Right lobe of liver (tissue), 6 donors: ENCODE results near the gene COPS7A. TPM values are rescaled to one million over a fixed set of nuclear protein-coding genes. Genes with fewer than 3 reads are reported as not detected.

Experiments
- ATAC-seq, 4 donors: fragments of 200-7000 bp; cut with Tn5 transposase; one replicate each; pipeline ENCODE4 v1.9.1; 2020; ENCODE audit warnings: mild to moderate bottlenecking in 4 of 4, moderate library complexity in 4 of 4
- DNase-seq, 3 donors: peaks; one replicate each; pipeline ENCODE4 v3.0.0-alpha.2; 2020
- H3K27ac ChIP-seq, 3 donors: fragments of 200-600 bp; one replicate each; pipeline ENCODE4 v1.8.0; 2022
- H3K27me3 ChIP-seq, 2 donors: fragments of 200-600 bp; one replicate each; pipeline ENCODE4 v1.8.0; 2022
- H3K36me3 ChIP-seq, 4 donors: fragments of 200-600 bp; sonication (generic) in 1 of 4; one replicate each; pipeline versions ENCODE4 v1.5.1 to v1.8.0; 2017 to 2022; ENCODE audit warnings: control low read depth in 1 of 4
- H3K4me1 ChIP-seq, 4 donors: fragments of 200-600 bp; sonication (generic) in 1 of 4; one replicate each; pipeline versions ENCODE4 v1.5.1 to v1.8.0; 2017 to 2022; ENCODE audit warnings: control low read depth in 1 of 4
- H3K4me3 ChIP-seq, 3 donors: fragments of 200-600 bp; one replicate each; pipeline ENCODE4 v1.8.0; 2022
- H3K9me3 ChIP-seq, 4 donors: fragments of 200-600 bp; sonication (generic) in 1 of 4; one replicate each; pipeline versions ENCODE4 v1.5.1 to v1.8.0; 2017 to 2022; ENCODE audit warnings: control low read depth in 1 of 4
- POLR2A ChIP-seq: fragments of 450-650 bp; IDR thresholded peaks from one replicate; pipeline ENCODE4 v1.6.1; 2017; ENCODE audit warnings: antibody characterized with exemption, mild to moderate bottlenecking
- WGBS: methylation state at CpG from one replicate; pipeline ENCODE4 v1.1.6; 2018; ENCODE audit warnings: low coverage, low lambda C conversion rate; ENCODE audit not compliant: insufficient coverage; ENCODE audit errors: missing lambda C conversion rate; 5-methylcytosine and 5-hydroxymethylcytosine counted together
- intact Hi-C, 2 donors: fragments of 100-400 bp; cut with DNase I; formaldehyde crosslinking; loops; one replicate each; pipeline versions ENCODE4 v1.11.2 to v1.14.1; 2022
- total RNA-seq, 6 experiments: library from RNA; depleted of rRNA in 2 of 6; stranded (reverse); fragments of >200 nt in 2 of 6; fragmentation: NEBNext Ultra II Directional in 3 of 6; extraction: Animal tissue kit (Norgen Biotek cat#: 25700) in 3 of 6; gene quantifications; one replicate each; pipeline versions ENCODE4 v1.1.0 to v1.2.4, GENCODE V29; 2016 to 2023
- TF ChIP-seq, protein P1 (sequence below), 4 donors: fragments of 200-600 bp in 3 of 4; fragments of 450-650 bp in 1 of 4; IDR thresholded peaks; one replicate each; pipeline versions ENCODE4 v1.5.1 to v1.8.0; 2016 to 2022; ENCODE audit warnings: antibody characterized with exemption in 4 of 4, mild to moderate bottlenecking in 2 of 4
- donor health status: DM: no; HTN: yes; CAD: no.
- donor health status: DM: no; HTN: no; CAD: no.
- donor health status: DM: no; HTN: no; CAD: no.
- donor health status: DM: no; HTN: yes; CAD: no.
- donor health status: DM: no; HTN: yes; CAD: no.

COPS7A gene
- total RNA-seq, 6 experiments from 2014 or later, result 26.7 to 49.5 (median 30.6) TPM

DNA sequence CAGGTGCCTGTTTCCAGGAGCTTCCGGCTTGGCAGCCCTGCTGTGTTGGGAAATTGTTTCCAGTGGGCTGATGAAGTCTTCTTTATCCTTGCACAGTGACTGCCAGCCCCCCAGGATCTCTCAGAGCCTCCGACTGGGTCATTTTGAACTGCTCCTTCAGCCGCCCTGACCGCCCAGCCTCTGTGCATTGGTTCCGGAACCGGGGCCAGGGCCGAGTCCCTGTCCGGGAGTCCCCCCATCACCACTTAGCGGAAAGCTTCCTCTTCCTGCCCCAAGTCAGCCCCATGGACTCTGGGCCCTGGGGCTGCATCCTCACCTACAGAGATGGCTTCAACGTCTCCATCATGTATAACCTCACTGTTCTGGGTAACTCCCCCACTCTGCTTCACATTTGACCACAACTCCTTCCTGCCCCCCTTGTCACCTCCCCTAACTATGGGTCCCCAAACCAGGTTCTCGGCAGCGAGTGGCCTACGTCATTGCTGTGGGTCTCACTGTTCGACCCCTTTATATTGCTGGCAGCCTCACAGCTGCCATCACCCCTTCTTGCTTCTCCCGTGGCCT is 50.7 kb downstream of the COPS7A start:
- Histone ChIP-seq H3K4me3 (no peak overlapping the region), H3K36me3 (peaks cover 0 to 12% (median 3%) of the 10 kb centered on the region in 4 donors), H3K9me3 (no peaks in the 10 kb centered on the region), H3K4me1 (peaks cover 0 to 78% (median 23%) of the 10 kb centered on the region in 4 donors), H3K27ac (no peak overlapping the region), H3K27me3 (no peaks in the 10 kb centered on the region)
- DNase-seq (peak in 1 of 3 donors; percentile 56), ATAC-seq (no peak)
- TF ChIP-seq POLR2A, result no peak
- TF ChIP-seq, protein P1, sequence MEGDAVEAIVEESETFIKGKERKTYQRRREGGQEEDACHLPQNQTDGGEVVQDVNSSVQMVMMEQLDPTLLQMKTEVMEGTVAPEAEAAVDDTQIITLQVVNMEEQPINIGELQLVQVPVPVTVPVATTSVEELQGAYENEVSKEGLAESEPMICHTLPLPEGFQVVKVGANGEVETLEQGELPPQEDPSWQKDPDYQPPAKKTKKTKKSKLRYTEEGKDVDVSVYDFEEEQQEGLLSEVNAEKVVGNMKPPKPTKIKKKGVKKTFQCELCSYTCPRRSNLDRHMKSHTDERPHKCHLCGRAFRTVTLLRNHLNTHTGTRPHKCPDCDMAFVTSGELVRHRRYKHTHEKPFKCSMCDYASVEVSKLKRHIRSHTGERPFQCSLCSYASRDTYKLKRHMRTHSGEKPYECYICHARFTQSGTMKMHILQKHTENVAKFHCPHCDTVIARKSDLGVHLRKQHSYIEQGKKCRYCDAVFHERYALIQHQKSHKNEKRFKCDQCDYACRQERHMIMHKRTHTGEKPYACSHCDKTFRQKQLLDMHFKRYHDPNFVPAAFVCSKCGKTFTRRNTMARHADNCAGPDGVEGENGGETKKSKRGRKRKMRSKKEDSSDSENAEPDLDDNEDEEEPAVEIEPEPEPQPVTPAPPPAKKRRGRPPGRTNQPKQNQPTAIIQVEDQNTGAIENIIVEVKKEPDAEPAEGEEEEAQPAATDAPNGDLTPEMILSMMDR (IDR thresholded peaks at IDR 0.05), result no peak
- 90% methylated on average over 13 of the region's 15 CpGs for WGBS
- intact Hi-C loops, result no loop called here

GRCh38 chr12:6775185-6776174 is 51.6 kb downstream of the COPS7A start:
- TF ChIP-seq, protein P1 (IDR thresholded peaks at IDR 0.05), result no peak
- no peak for TF ChIP-seq POLR2A
- H3K4me3 ChIP-seq, result no peak overlapping the region
- 34% methylated on average over 13 of the region's 16 CpGs for WGBS
- peaks cover 0 to 4% (median 0%) of the 10 kb centered on the region in 4 donors for H3K36me3 ChIP-seq
- no peaks in the 10 kb centered on the region for H3K27me3 ChIP-seq
- peak; percentile 3 to 25 (median 20) for ATAC-seq
- no peaks in the 10 kb centered on the region for H3K9me3 ChIP-seq
- peak overlapping the region in 2 of 3 donors; percentile 52 to 69 for H3K27ac ChIP-seq
- intact Hi-C loops, result no loop called here
- H3K4me1 ChIP-seq, result peaks cover 0 to 76% (median 27%) of the 10 kb centered on the region in 4 donors
- DNase-seq, result no peak

- Histone ChIP-seq H3K27me3 (no peaks in the 10 kb centered on the region), H3K9me3 (no peaks in the 10 kb centered on the region), H3K27ac (no peak overlapping the region), H3K4me1 (peaks cover 0 to 62% (median 27%) of the 10 kb centered on the region in 4 donors), H3K4me3 (no peak overlapping the region), H3K36me3 (no peaks in the 10 kb centered on the region)
- TF ChIP-seq, protein P1 (IDR thresholded peaks at IDR 0.05), result no peak
- TF ChIP-seq POLR2A, result no peak
- 24% methylated on average over 3 of the region's 5 CpGs for WGBS
- ATAC-seq (no peak), DNase-seq (no peak)
- intact Hi-C loops, result no loop called here
These were observed 53.5 kb downstream of the COPS7A start for GRCh38 chr12:6777386-6777785.

DNA sequence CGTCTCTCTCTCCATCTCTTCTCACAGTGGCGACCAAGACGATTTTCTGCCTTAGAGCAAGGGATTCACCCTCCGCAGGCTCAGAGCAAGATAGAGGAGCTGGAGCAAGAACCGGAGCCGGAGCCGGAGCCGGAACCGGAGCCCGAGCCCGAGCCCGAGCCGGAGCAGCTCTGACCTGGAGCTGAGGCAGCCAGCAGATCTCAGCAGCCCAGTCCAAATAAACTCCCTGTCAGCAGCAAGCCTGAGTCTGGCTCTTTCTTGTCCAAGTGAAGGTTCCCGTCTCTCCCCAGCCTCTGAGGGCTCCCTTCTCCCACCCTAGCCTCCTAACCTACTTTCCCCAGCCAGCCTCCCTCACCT is 54.3 kb downstream of the COPS7A start:
- H3K9me3 ChIP-seq, result no peaks in the 10 kb centered on the region
- ATAC-seq (peak; percentile 1 to 25 (median 14)), DNase-seq (peak in 1 of 3 donors; percentile 58)
- peak overlapping the region; percentile 23 to 41 (median 30) for H3K4me3 ChIP-seq
- TF ChIP-seq, protein P1 (IDR thresholded peaks at IDR 0.05), result no peak
- TF ChIP-seq POLR2A, result no peak
- H3K4me1 ChIP-seq, result peaks cover 0 to 62% (median 27%) of the 10 kb centered on the region in 4 donors
- intact Hi-C loops, result no loop called here
- H3K27me3 ChIP-seq, result no peaks in the 10 kb centered on the region
- WGBS, result 37% methylated on average over 12 of the region's 14 CpGs
- H3K27ac ChIP-seq, result peak overlapping the region; percentile 47 to 75 (median 62)
- no peaks in the 10 kb centered on the region for H3K36me3 ChIP-seq
